Neural cell (in vitro differentiated cells): ENCODE data around the gene RPL31. TPM values are rescaled to one million over a fixed set of nuclear protein-coding genes. Genes with fewer than 3 reads are reported as not detected.

Experiments used
- H2AFZ ChIP-seq: fragments of 200-600, 300-800 bp; sonication (generic), shearing (Covaris generic); 2 replicates; pipeline ENCODE4 v1.6.0; 2014; ENCODE audit warnings: low read depth, mild to moderate bottlenecking, antibody characterized with exemption, low read length, moderate library complexity
- H3F3A ChIP-seq: fragments of 200-600 bp; shearing (Covaris generic); 2 replicates; pipeline ENCODE4 v1.6.1; 2016; ENCODE audit warnings: mild to moderate bottlenecking, moderate library complexity, mixed read lengths, antibody characterized with exemption, low read length; ENCODE audit not compliant: insufficient read depth, poor library complexity, severe bottlenecking
- H3K27ac ChIP-seq: fragments of 200-600, 300-800 bp; sonication (generic), shearing (Covaris generic); 2 replicates; pipeline ENCODE4 v1.5.1; 2014; ENCODE audit warnings: mild to moderate bottlenecking, low read length, moderate library complexity
- H3K27me3 ChIP-seq: fragments of 300-800, 200-600 bp; sonication (generic), shearing (Covaris generic); 2 replicates; pipeline ENCODE4 v1.6.0; 2014; ENCODE audit warnings: mild to moderate bottlenecking, low read depth, low read length, moderate library complexity; ENCODE audit not compliant: insufficient read depth
- H3K36me3 ChIP-seq: fragments of 300-800, 200-600 bp; sonication (generic), shearing (Covaris generic); 2 replicates; pipeline ENCODE4 v1.5.1; 2014; ENCODE audit warnings: mild to moderate bottlenecking, antibody characterized with exemption, low read length, moderate library complexity; ENCODE audit not compliant: insufficient read depth
- H3K4me2 ChIP-seq: fragments of 300-800, 200-600 bp; sonication (generic), shearing (Covaris generic); 2 replicates; pipeline ENCODE4 v1.6.0; 2014; ENCODE audit warnings: mild to moderate bottlenecking, low read length
- H3K4me3 ChIP-seq: fragments of 300-800, 200-600 bp; sonication (generic), shearing (Covaris generic); 2 replicates; pipeline ENCODE4 v1.5.1; 2014; ENCODE audit warnings: mild to moderate bottlenecking, low read length, moderate library complexity
- H3K79me2 ChIP-seq: fragments of 200-600 bp; shearing (Covaris generic); replicated peaks from 2 replicates; pipeline ENCODE4 v1.6.0; 2014; ENCODE audit warnings: mild to moderate bottlenecking, low read length, moderate library complexity; ENCODE audit not compliant: insufficient read depth
- H3K9ac ChIP-seq: fragments of 300-800, 200-600 bp; sonication (generic), shearing (Covaris generic); 2 replicates; pipeline ENCODE4 v1.6.1; 2016; ENCODE audit warnings: mild to moderate bottlenecking, low read length, mixed read lengths
- H3K9me2 ChIP-seq: fragments of 200-600 bp; shearing (Covaris generic); 2 replicates; pipeline ENCODE4 v1.6.1; 2016; ENCODE audit warnings: mild to moderate bottlenecking, low read length, mixed read lengths; ENCODE audit not compliant: insufficient read depth
- H3K9me3 ChIP-seq: fragments of 200-600, 300-800 bp; sonication (generic), shearing (Covaris generic); 2 replicates; pipeline ENCODE4 v1.6.1; 2016; ENCODE audit warnings: mild to moderate bottlenecking, mixed run types, low read length, moderate library complexity, mixed read lengths
- H4K20me1 ChIP-seq: fragments of 200-600 bp; shearing (Covaris generic); 2 replicates; pipeline ENCODE4 v1.6.1; 2016; ENCODE audit warnings: mild to moderate bottlenecking, mixed run types; ENCODE audit not compliant: insufficient read depth
- CTCF ChIP-seq: fragments of 450-650 bp; IDR thresholded peaks from 2 replicates; pipeline ENCODE4 v1.5.1; 2014; ENCODE audit warnings: antibody characterized with exemption, mild to moderate bottlenecking, moderate library complexity; ENCODE audit not compliant: poor library complexity, severe bottlenecking
- EP300 ChIP-seq: fragments of 450-650 bp; conservative IDR thresholded peaks from 2 replicates; pipeline ENCODE4 v1.6.1; 2014; ENCODE audit warnings: antibody characterized with exemption, mild to moderate bottlenecking, moderate library complexity; ENCODE audit not compliant: poor library complexity, severe bottlenecking
- EZH2 ChIP-seq: fragments of 200-600, 300-800 bp; shearing (Covaris generic), sonication (generic); IDR thresholded peaks from 2 replicates; pipeline ENCODE4 v1.6.1; 2014; ENCODE audit warnings: antibody characterized with exemption, low read length, borderline replicate concordance, mild to moderate bottlenecking; ENCODE audit not compliant: insufficient read depth, poor library complexity, severe bottlenecking
- MXI1 ChIP-seq: fragments of 450-650 bp; conservative IDR thresholded peaks from 2 replicates; pipeline ENCODE4 v1.6.1; 2014; ENCODE audit warnings: antibody characterized with exemption, mild to moderate bottlenecking; ENCODE audit not compliant: poor library complexity, severe bottlenecking
- POLR2AphosphoS5 ChIP-seq: IDR thresholded peaks from 2 replicates; pipeline ENCODE4 v1.6.1; 2012
- RAD21 ChIP-seq: fragments of 450-650 bp; conservative IDR thresholded peaks from 2 replicates; pipeline ENCODE4 v1.6.1; 2014; ENCODE audit warnings: antibody characterized with exemption, mild to moderate bottlenecking, moderate library complexity
- REST ChIP-seq: IDR thresholded peaks from 2 replicates; pipeline ENCODE4 v1.6.1; 2012; ENCODE audit warnings: borderline replicate concordance
- SMC3 ChIP-seq: fragments of 450-650 bp; conservative IDR thresholded peaks from 2 replicates; pipeline ENCODE4 v1.6.1; 2014; ENCODE audit warnings: antibody characterized with exemption, mild to moderate bottlenecking, moderate library complexity; ENCODE audit not compliant: poor library complexity
- TAF1 ChIP-seq: IDR thresholded peaks from 2 replicates; pipeline ENCODE4 v1.6.1; 2012; ENCODE audit warnings: low read depth
- polyA plus RNA-seq: library from polyadenylated mRNA; depleted of rRNA; stranded (reverse); fragments of >200 nt; gene quantifications from 2 replicates; pipeline ENCODE4 v1.2.3, GENCODE V29; 2014

RPL31 gene
- polyA plus RNA-seq, 1 donor from 2014 or later = 1,555 TPM

- Histone ChIP-seq H3K4me3 (no peak overlapping the region), H3K4me2 (no peak overlapping the region), H3K79me2 (no peaks in the 10 kb centered on the region), H3K9ac (no peak overlapping the region), H3K27ac (no peak overlapping the region), H3K9me2 (no peaks in the 10 kb centered on the region), H4K20me1 (no peaks in the 10 kb centered on the region), H3F3A (no peaks in the 10 kb centered on the region), H3K36me3 (no peaks in the 10 kb centered on the region), H3K9me3 (no peaks in the 10 kb centered on the region), H2AFZ (no peak overlapping the region), H3K27me3 (no peaks in the 10 kb centered on the region)
- no peak for TF ChIP-seq EP300
- TF ChIP-seq TAF1 = no peak
- no peak for TF ChIP-seq RAD21
These were observed 11.9 kb upstream of the RPL31 start for GRCh38 chr2:100990166-100990565.

- H3K36me3 ChIP-seq = no peaks in the 10 kb centered on the region
- H3K27me3 ChIP-seq = no peaks in the 10 kb centered on the region
- TF ChIP-seq CTCF = no peak
- H4K20me1 ChIP-seq = no peaks in the 10 kb centered on the region
- no peak overlapping the region for H3K27ac ChIP-seq
- no peaks in the 10 kb centered on the region for H3K9me2 ChIP-seq
- no peak overlapping the region for H3K9ac ChIP-seq
- no peak overlapping the region for H3K4me3 ChIP-seq
- H3K79me2 ChIP-seq = no peaks in the 10 kb centered on the region
- no peaks in the 10 kb centered on the region for H3F3A ChIP-seq
- H2AFZ ChIP-seq = no peak overlapping the region
- H3K4me2 ChIP-seq = no peak overlapping the region
- no peaks in the 10 kb centered on the region for H3K9me3 ChIP-seq
These were observed 11.3 kb upstream of the RPL31 start for GRCh38 chr2:100990650-100991403.

- Histone ChIP-seq H3K9me2 (no peaks in the 10 kb centered on the region), H3K4me3 (no peak overlapping the region), H3K4me2 (no peak overlapping the region), H3K9ac (no peak overlapping the region), H3F3A (no peaks in the 10 kb centered on the region), H4K20me1 (no peaks in the 10 kb centered on the region), H3K79me2 (no peaks in the 10 kb centered on the region), H3K27me3 (no peaks in the 10 kb centered on the region), H3K36me3 (no peaks in the 10 kb centered on the region), H2AFZ (no peak overlapping the region), H3K9me3 (no peaks in the 10 kb centered on the region), H3K27ac (no peak overlapping the region)
- TF ChIP-seq MXI1 = no peak
- TF ChIP-seq POLR2AphosphoS5 = no peak
- TF ChIP-seq TAF1 = no peak
- TF ChIP-seq EZH2 = no peak
- no peak for TF ChIP-seq CTCF
- no peak for TF ChIP-seq EP300
- no peak for TF ChIP-seq RAD21
- no peak for TF ChIP-seq SMC3
- no peak for TF ChIP-seq REST
These were observed 10.7 kb upstream of the RPL31 start for GRCh38 chr2:100991404-100991773.
